ENCODE results near the gene ATP8B3. TPM values are rescaled to one million over a fixed set of nuclear protein-coding genes. Genes with fewer than 3 reads are reported as not detected.

The ATP8B3 gene
- total and polyA plus RNA-seq, 2 of the 13 experiments (the other 11 are each of a cell fraction or from before 2014, with no cell fraction given) = 2.6 to 5.9 TPM

GRCh38 chr19:1853295-1854038 lies 41.4 kb upstream of the ATP8B3 start (continued):
- TF ChIP-seq KIAA2018 (CRISPR knock-in tag; IDR thresholded peaks at IDR 0.05; ENCODE audit: borderline replicate concordance) (no peak), ATF7-NPFF (CRISPR knock-in tag; IDR thresholded peaks at IDR 0.05; ENCODE audit: low read depth) (0 out of 2 replicates have a peak, but pooled peaks have one; percentile 29), ZNF546 (CRISPR knock-in tag; conservative IDR thresholded peaks at IDR 0.05) (no peak), MATR3 (CRISPR knock-in tag; IDR thresholded peaks at IDR 0.05) (no peak), IRF2 (CRISPR knock-in tag; IDR thresholded peaks at IDR 0.05) (peak; percentile 36; the same call in 1 of the 2 replicates), ZNF142 (CRISPR knock-in tag; IDR thresholded peaks at IDR 0.05) (no peak), E2F1 (CRISPR knock-in tag; IDR thresholded peaks at IDR 0.05) (no peak), ZMYM3 (CRISPR knock-in tag; IDR thresholded peaks at IDR 0.05) (peak; percentile 71; the same call in 1 of the 2 replicates), ZSCAN29 (CRISPR knock-in tag; conservative IDR thresholded peaks at IDR 0.05) (no peak), RARA (CRISPR knock-in tag; IDR thresholded peaks at IDR 0.05) (0 out of 2 replicates have a peak, but pooled peaks have one; percentile 8)
- TF ChIP-seq, protein P1, sequence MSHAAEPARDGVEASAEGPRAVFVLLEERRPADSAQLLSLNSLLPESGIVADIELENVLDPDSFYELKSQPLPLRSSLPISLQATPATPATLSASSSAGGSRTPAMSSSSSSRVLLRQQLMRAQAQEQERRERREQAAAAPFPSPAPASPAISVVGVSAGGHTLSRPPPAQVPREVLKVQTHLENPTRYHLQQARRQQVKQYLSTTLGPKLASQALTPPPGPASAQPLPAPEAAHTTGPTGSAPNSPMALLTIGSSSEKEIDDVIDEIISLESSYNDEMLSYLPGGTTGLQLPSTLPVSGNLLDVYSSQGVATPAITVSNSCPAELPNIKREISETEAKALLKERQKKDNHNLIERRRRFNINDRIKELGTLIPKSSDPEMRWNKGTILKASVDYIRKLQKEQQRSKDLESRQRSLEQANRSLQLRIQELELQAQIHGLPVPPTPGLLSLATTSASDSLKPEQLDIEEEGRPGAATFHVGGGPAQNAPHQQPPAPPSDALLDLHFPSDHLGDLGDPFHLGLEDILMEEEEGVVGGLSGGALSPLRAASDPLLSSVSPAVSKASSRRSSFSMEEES (CRISPR knock-in tag; IDR thresholded peaks at IDR 0.05) = peak; percentile 87
